Measurements from ENCODE around the gene HYAL1. TPM values are rescaled to one million over a fixed set of nuclear protein-coding genes. Genes with fewer than 3 reads are reported as not detected.
A peak's percentile ranks its signal among the peaks of the same experiment; 100 is the strongest.

Gene HYAL1
- total RNA-seq, 1 donor from 2014 or later: 2.9 TPM

DNA sequence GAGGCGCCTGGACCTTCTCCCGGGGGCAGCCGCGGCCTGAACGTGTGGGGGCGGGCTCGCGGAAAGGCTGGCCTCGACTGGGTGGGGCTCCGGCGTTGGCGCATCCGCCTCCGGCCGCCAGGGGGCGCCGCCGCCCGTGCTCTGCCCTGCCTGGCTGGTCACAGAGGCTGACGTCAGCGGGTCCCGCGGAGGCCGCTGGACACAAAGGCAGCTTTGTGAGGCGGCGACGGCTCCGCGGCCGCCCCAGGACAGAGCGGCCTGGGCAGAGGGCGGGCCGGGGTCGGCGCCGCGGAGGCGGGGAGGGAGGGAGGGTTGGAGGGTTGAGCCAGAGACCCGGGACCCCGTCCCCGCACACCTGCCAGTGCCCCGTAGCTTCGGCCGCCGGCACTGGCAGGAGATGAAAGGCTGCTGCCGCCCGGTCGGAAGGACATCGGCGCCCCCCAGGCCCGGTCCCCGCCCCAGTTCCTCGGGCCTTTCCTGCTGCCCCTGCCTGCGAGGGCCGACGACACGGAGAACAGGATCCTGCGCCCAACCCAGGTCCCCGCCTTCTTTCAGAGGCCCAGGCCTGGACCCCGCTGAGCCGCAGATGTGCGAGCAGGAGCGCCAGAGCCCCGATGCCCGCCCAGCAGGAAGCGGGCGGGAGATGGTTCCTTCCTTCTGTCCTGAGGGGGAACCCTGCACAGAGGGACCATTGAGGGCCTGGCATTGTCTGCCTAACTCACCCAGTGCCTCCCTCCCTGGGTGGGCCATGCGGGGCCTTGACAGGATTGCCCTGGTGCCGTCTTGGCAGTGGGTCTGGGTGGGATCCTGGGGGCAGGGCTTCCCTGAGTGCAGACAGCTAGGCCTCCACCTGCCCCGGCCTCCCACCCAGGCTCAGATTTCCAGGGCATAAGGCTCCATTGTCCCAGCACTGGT is 43.1 kb downstream of the HYAL1 start:
- peak; percentile 95 for DNase-seq (ENCODE audit: low spot score)

DNA sequence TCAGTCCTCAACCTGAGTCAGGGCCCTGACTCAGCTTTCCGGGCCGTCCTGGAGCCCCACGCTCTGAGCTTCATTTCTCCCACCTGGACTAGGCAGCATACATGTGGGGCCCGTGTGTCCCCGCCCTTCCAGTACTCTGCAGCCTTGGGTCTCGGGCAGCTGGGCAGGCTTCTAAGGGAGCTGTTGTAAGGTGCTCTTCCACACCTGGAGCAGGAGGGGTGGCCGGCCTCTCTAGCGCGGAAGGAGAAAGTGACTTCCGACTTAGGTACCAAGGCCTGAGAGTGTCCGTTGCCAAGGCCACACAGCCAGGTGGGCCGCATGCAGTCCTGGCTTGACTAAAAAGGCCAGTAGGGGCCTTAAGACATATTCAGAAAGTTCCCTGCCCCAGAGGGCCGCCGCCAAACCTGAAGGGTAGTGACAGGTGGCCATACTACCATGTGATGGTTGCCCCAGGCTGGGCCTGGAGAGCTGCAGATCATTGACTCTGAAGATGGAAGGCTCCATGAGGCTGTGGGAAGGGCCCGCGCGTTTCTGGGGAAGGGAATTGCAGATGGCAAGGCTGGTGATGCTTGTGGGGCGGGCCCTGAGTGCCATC is 43.8 kb downstream of the HYAL1 start:
- no peak for DNase-seq (ENCODE audit: low spot score)

DNA sequence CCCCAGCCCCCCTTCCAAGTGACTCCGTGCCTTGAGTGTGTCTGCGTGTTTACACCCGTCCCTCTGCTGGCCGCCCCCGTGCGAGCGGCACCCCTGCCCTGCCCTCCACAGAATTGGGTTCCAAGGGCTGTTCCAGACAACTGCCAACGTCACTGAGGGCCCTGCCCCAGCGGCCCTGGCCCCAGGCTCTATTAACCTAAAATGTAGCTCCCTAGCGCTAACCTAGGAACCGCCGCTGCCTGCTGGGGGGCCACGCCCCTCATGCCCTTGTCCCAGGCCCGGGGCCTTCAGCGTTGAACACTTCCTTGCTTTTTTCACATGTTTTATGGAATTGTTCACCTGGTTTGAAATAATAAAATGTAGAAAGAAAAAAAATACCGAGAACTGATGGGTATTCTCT is 44.4 kb downstream of the HYAL1 start:
- no peak for DNase-seq (ENCODE audit: low spot score)

DNA sequence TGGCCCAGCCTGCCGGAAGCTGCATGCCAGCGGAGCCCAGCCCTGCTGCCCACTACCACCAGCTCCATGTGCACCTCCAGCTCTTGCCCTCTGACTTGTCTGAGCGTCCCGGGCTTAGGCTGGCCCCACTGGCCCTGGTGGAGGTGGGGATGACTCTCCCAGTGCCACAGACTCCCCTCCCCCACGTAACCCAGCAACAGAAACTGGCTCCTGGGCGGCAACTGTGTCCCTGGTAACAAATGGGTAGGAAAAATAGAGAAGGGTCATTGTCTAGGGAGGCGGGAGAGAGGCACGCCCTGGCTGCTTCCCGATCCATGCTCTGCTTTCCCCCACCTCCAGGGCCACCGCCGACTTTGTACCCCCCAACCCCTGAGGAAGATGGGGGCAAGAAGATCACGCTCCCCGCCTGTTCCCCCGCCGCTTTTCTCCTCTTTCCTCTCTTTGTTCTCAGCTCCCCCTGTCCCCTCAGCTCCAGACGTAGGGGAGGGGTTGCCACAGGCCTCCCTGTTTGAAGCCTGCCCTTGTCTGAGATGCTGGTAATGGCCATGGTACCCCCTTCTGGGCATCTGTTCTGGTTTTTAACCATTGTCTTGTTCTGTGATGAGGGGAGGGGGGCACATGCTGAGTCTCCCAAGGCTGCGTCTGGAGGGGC is 45.2 kb downstream of the HYAL1 start:
- DNase-seq (ENCODE audit: low spot score): no peak

DNA sequence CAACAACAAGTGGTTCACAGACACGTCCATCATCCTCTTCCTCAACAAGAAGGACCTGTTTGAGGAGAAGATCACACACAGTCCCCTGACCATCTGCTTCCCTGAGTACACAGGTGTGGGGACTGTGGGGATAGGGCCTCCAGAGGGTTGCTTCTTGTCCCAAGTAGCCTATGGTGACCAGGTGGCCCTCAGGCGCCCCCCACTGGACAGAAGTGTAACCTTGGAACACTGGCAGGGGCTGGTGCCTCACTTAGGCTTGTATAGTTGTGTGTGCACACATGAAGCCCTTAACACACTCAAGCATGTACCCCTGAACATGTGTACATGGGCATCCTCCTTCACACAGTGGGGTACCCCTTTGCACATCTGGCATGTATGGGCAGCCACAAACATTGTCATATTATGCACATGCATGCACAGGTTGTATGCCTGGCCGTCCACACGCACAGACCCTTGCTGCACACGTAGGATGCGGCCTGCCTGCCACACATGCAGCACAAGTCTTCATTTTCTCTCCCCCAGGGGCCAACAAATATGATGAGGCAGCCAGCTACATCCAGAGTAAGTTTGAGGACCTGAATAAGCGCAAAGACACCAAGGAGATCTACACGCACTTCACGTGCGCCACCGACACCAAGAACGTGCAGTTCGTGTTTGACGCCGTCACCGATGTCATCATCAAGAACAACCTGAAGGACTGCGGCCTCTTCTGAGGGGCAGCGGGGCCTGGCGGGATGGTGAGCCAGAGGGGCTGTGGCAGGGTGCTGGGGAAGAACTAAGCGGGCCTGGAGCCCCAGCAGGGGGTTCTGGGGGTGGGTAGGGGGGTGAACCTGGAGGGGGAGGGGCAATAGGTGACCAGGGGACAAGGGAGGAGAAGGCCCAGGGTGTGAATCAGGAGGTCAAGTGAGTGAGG is 46.1 kb downstream of the HYAL1 start:
- no peak for DNase-seq (ENCODE audit: low spot score)

DNA sequence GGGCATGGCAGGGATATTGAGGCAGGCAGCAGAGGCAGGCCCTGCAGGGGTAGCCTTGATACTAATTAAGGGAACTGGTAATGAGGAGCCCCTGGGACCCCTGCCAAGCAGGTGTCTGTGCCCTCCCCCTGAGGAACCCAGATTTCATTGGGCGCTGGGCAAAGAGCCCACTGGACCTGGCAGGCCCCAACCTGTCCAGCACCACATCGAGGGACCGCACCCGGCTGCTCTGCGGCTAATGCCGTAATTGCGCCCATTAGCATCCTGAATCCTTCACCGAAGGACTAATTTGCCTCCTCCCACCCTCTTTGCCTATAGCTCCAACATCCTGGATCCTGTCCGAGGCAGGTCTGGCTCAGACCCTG is 48.1 kb downstream of the HYAL1 start:
- DNase-seq (ENCODE audit: low spot score): no peak

DNA sequence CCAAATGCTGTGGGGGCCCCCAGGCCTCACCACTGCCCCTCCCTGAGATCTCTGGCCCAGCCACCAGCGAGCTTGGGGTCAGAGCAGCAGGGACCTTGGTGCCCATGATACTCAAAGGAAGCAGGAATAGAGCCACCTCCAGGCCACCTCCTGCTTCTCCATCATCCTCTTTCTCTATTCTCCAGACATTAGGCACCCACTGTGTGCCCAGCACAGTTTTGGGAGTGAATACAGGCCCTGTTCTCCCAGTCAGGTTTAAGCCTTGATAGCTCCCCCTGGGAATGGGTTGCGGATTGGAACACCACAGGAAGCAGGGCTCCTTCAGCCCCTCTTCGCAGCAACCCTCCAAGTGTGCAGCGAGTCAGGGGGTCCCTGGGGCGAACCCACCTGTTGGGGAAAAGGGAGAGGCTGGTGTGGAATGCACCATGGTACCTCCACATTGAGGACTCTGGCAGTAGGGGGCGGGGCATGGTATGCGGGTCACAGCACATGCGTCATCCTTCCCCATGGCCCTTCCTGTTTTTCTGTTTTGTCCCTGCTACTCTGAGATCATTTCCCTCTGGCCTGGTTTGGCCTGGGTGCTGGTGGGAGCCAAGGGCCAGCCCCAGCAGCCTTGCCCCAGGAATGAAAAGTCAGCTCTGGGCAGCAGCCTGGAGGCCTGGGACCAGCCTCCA is 48.7 kb downstream of the HYAL1 start:
- DNase-seq (ENCODE audit: low spot score): no peak

DNA sequence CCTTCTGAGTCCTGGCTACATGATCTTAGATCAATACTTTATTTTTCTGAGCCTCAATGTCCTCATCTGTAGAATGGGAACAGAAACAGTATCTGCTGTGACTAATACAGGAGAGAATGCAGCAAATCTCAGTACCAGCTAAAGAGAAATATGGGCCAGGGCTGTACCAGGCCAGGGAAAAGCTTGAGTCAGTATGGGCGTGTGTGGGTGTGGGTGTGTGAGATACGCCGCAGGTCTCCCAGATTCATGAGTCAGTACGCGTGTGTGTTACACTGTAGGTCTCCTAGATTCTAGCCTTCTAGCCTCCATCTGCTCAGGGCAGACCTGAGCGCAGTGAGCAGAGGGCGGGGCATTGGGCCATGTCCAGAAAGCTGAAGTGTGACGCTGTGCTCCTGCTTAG is 52.2 kb downstream of the HYAL1 start:
- DNase-seq (ENCODE audit: low spot score): no peak

DNA sequence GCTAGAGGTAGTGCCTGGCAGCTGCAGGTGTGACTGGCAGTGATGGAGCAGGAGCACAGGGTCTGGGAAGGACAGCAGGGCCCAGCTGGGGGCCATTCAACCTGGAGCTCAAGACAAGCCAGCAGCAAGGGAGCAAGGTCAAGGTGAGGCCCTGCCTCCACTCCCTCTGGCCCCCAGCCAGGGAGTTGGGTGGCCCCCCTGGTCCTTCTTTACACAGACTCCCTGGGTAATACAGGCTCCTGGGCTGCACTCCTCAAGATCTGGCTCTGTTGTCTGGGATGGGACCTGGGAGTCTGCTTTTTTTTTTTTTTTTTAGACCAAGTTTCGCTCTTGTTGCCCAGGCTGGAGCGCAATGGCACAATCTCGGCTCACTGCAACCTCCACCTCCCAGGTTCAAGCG is 52.9 kb downstream of the HYAL1 start:
- no peak for DNase-seq (ENCODE audit: low spot score)

Other genes with a start within 250 kb of the HYAL1 start
- 142 TPM for gene RBM5, start 214.7 kb downstream of the HYAL1 start, total RNA-seq (ENCODE audit: insufficient read depth, low replicate concordance)
- gene SEMA3F, start 148.2 kb downstream of the HYAL1 start, total RNA-seq (ENCODE audit: insufficient read depth, low replicate concordance): 9.1 TPM
- gene GNAT1, start 112.0 kb downstream of the HYAL1 start, total RNA-seq (ENCODE audit: insufficient read depth, low replicate concordance): not detected
- gene SLC38A3, start 98.3 kb downstream of the HYAL1 start, total RNA-seq (ENCODE audit: insufficient read depth, low replicate concordance): not detected
- gene GNAI2, start 67.4 kb downstream of the HYAL1 start, total RNA-seq (ENCODE audit: insufficient read depth, low replicate concordance): 93.9 TPM
- 29.4 TPM for gene SEMA3B, start 34.4 kb downstream of the HYAL1 start, total RNA-seq (ENCODE audit: insufficient read depth, low replicate concordance)
- gene LSMEM2, start 24.5 kb downstream of the HYAL1 start, total RNA-seq (ENCODE audit: insufficient read depth, low replicate concordance): 4.8 TPM
- 45.3 TPM for gene IFRD2, start 11.1 kb downstream of the HYAL1 start, total RNA-seq (ENCODE audit: insufficient read depth, low replicate concordance)
- gene HYAL3, start 4.2 kb downstream of the HYAL1 start, total RNA-seq (ENCODE audit: insufficient read depth, low replicate concordance): 7.5 TPM
- 2.2 TPM for gene NAA80, start 4.2 kb downstream of the HYAL1 start, total RNA-seq (ENCODE audit: insufficient read depth, low replicate concordance)
- 51.8 TPM for gene HYAL2, start 19.2 kb upstream of the HYAL1 start, total RNA-seq (ENCODE audit: insufficient read depth, low replicate concordance)
- 18.8 TPM for gene TUSC2, start 24.6 kb upstream of the HYAL1 start, total RNA-seq (ENCODE audit: insufficient read depth, low replicate concordance)
- gene RASSF1, start 37.3 kb upstream of the HYAL1 start, total RNA-seq (ENCODE audit: insufficient read depth, low replicate concordance): 25.8 TPM
- gene ZMYND10, start 42.2 kb upstream of the HYAL1 start, total RNA-seq (ENCODE audit: insufficient read depth, low replicate concordance): 5.3 TPM
- 13.7 TPM for gene NPRL2, start 47.2 kb upstream of the HYAL1 start, total RNA-seq (ENCODE audit: insufficient read depth, low replicate concordance)
- 15.4 TPM for gene CYB561D2, start 47.3 kb upstream of the HYAL1 start, total RNA-seq (ENCODE audit: insufficient read depth, low replicate concordance)
- gene TMEM115, start 55.9 kb upstream of the HYAL1 start, total RNA-seq (ENCODE audit: insufficient read depth, low replicate concordance): 19.7 TPM
- 0.24 TPM for gene CACNA2D2, start 200.1 kb upstream of the HYAL1 start, total RNA-seq (ENCODE audit: insufficient read depth, low replicate concordance)

Data from umbilical cord (tissue), 2 donors.